H1 (cell line): ENCODE measurements around the gene FXYD3. TPM values are rescaled to one million over a fixed set of nuclear protein-coding genes. Genes with fewer than 3 reads are reported as not detected.

Experiments
- CTCF ChIA-PET: fragments of 300-600 bp; sonication (Branson Sonifier 250); formaldehyde crosslinking; loops from one replicate; lab custom pipeline; 2021; ENCODE audit not compliant: partially characterized antibody; lab: Charles Lee
- POLR2A ChIA-PET: fragments of 300-600 bp; sonication (Branson Sonifier 250); formaldehyde crosslinking; loops from one replicate; lab custom pipeline; 2021; ENCODE audit warnings: inconsistent platforms; ENCODE audit not compliant: partially characterized antibody; lab: Charles Lee
- DNase-seq, 2 experiments: peaks; one replicate each; pipeline versions ENCODE4 v3.0.0 to v3.0.0-alpha.2; 2010 to 2022; ENCODE audit warnings: low spot score in 2 of 2, low read depth in 1 of 2, mixed read lengths in 1 of 2
- FAIRE-seq: peaks from 2 replicates; lab custom pipeline; 2011; peaks lifted over from hg19 to GRCh38; lab: Jason Lieb, UNC
- H2AFZ ChIP-seq: 2 replicates; pipeline ENCODE4 v1.8.1; 2012; ENCODE audit warnings: low read length, inconsistent platforms
- H2AK5ac ChIP-seq: 2 replicates; pipeline ENCODE4 v1.6.1; 2013; ENCODE audit warnings: low read depth, low read length
- H2BK120ac ChIP-seq: replicated peaks from 2 replicates; pipeline ENCODE3; 2013; ENCODE audit warnings: low read depth, low read length, inconsistent platforms
- H2BK12ac ChIP-seq: 2 replicates; pipeline ENCODE4 v1.6.1; 2013; ENCODE audit warnings: low read depth, low read length
- H2BK15ac ChIP-seq: 2 replicates; pipeline ENCODE4 v1.6.1; 2013; ENCODE audit warnings: low read length
- H2BK20ac ChIP-seq: 2 replicates; pipeline ENCODE4 v1.6.1; 2013; ENCODE audit warnings: low read length
- H2BK5ac ChIP-seq: 2 replicates; pipeline ENCODE4 v1.6.1; 2013; ENCODE audit warnings: low read depth, low read length
- H3K14ac ChIP-seq: 2 replicates; pipeline ENCODE4 v1.6.1; 2013; ENCODE audit warnings: inconsistent platforms; ENCODE audit not compliant: insufficient read length
- H3K18ac ChIP-seq: 2 replicates; pipeline ENCODE4 v1.6.1; 2013; ENCODE audit warnings: low read length; ENCODE audit errors: extremely low read depth
- H3K23ac ChIP-seq: 2 replicates; pipeline ENCODE4 v1.6.1; 2013; ENCODE audit warnings: inconsistent platforms; ENCODE audit not compliant: insufficient read length
- H3K23me2 ChIP-seq: 2 replicates; pipeline ENCODE4 v1.6.1; 2013; ENCODE audit warnings: low read depth, low read length
- H3K27ac ChIP-seq: 2 replicates; pipeline ENCODE4 v1.6.1; 2011; ENCODE audit warnings: low read depth, low read length, inconsistent platforms
- H3K27me3 ChIP-seq, 4 experiments: replicated peaks in 1 of 4; 1 replicate in 1 of 4; 2 replicates in 3 of 4; pipeline versions ENCODE4 v1.6.1 to v1.8.1; 2011 to 2013; ENCODE audit warnings: low read length in 3 of 4, mild to moderate bottlenecking in 3 of 4, inconsistent platforms in 2 of 4, mixed read lengths in 2 of 4, moderate library complexity in 1 of 4; ENCODE audit not compliant: control insufficient read depth in 3 of 4, insufficient read depth in 3 of 4; ENCODE audit errors: extremely low read depth in 1 of 4
- H3K36me3 ChIP-seq, 4 experiments: 2 replicates each; pipeline versions ENCODE4 v1.6.1 to v1.8.1; 2011 to 2013; ENCODE audit warnings: mild to moderate bottlenecking in 4 of 4, low read length in 3 of 4, moderate library complexity in 2 of 4, control low read depth in 1 of 4, inconsistent platforms in 1 of 4; ENCODE audit not compliant: insufficient read depth in 4 of 4, control insufficient read depth in 2 of 4
- H3K4ac ChIP-seq: replicated peaks from 2 replicates; pipeline ENCODE3; 2013; ENCODE audit warnings: low read length, low read depth, mixed read lengths, inconsistent platforms; ENCODE audit not compliant: insufficient read length
- H3K4me1 ChIP-seq, 4 experiments: replicated peaks in 1 of 4; 1 replicate in 1 of 4; 2 replicates in 3 of 4; pipeline versions ENCODE4 v1.6.1 to v1.8.1; 2011 to 2013; ENCODE audit warnings: low read length in 3 of 4, inconsistent platforms in 2 of 4, mixed read lengths in 1 of 4; ENCODE audit not compliant: insufficient read depth in 4 of 4, control insufficient read depth in 3 of 4
- H3K4me2 ChIP-seq, 2 experiments: 2 replicates each; pipeline versions ENCODE4 v1.6.1 to v1.8.1; 2011 to 2013; ENCODE audit warnings: low read depth in 2 of 2, low read length in 2 of 2, control low read depth in 1 of 2, inconsistent platforms in 1 of 2, mild to moderate bottlenecking in 1 of 2; ENCODE audit not compliant: insufficient read depth in 1 of 2
- H3K4me3 ChIP-seq, 4 experiments: fragments of 200-600, 300-600 bp in 1 of 4; sonication (generic), shearing (Covaris generic), sonication (Bioruptor Twin) in 1 of 4; 2 replicates each; pipeline versions ENCODE4 v1.5.1 to v1.8.1; 2011 to 2016; ENCODE audit warnings: low read length in 4 of 4, low read depth in 3 of 4, control low read depth in 2 of 4, inconsistent platforms in 2 of 4, mild to moderate bottlenecking in 2 of 4, mixed read lengths in 1 of 4, moderate library complexity in 1 of 4; ENCODE audit not compliant: insufficient read depth in 2 of 4; ENCODE audit errors: extremely low read depth in 1 of 4
- H3K56ac ChIP-seq: replicated peaks from 2 replicates; pipeline ENCODE3; 2013; ENCODE audit warnings: low read depth, mild to moderate bottlenecking, mixed read lengths, low read length, inconsistent platforms; ENCODE audit not compliant: insufficient read length
- H3K79me1 ChIP-seq: 2 replicates; pipeline ENCODE4 v1.6.1; 2013; ENCODE audit warnings: low read depth, low read length, control low read depth
- H3K79me2 ChIP-seq, 2 experiments: 2 replicates each; pipeline versions ENCODE4 v1.6.1 to v1.8.1; 2012 to 2013; ENCODE audit warnings: low read length in 2 of 2, mild to moderate bottlenecking in 2 of 2, inconsistent platforms in 1 of 2; ENCODE audit not compliant: insufficient read depth in 2 of 2, control insufficient read depth in 1 of 2
- H3K9ac ChIP-seq, 4 experiments: replicated peaks in 1 of 4; 1 replicate in 1 of 4; 2 replicates in 3 of 4; pipeline versions ENCODE4 v1.6.1 to v1.8.1; 2011 to 2013; ENCODE audit warnings: low read depth in 3 of 4, low read length in 3 of 4, control low read depth in 2 of 4, mild to moderate bottlenecking in 2 of 4, moderate library complexity in 2 of 4, inconsistent platforms in 1 of 4; ENCODE audit errors: extremely low read depth in 1 of 4
- H3K9me3 ChIP-seq, 2 experiments: 2 replicates each; pipeline versions ENCODE4 v1.6.1 to v1.8.1; 2012 to 2013; ENCODE audit warnings: mild to moderate bottlenecking in 2 of 2, moderate library complexity in 2 of 2, control low read depth in 1 of 2, inconsistent platforms in 1 of 2, low read depth in 1 of 2, low read length in 1 of 2, mixed read lengths in 1 of 2; ENCODE audit not compliant: insufficient read depth in 2 of 2
- H4K20me1 ChIP-seq, 2 experiments: replicated peaks in 1 of 2; 2 replicates each; pipeline versions ENCODE3 to v1.8.1; 2011 to 2013; ENCODE audit warnings: inconsistent platforms in 2 of 2, low read length in 2 of 2, mild to moderate bottlenecking in 1 of 2; ENCODE audit not compliant: insufficient read depth in 2 of 2, control insufficient read depth in 1 of 2
- H4K5ac ChIP-seq: 2 replicates; pipeline ENCODE4 v1.6.1; 2013; ENCODE audit warnings: low read length, low read depth, mixed read lengths, inconsistent platforms; ENCODE audit not compliant: insufficient read length
- H4K8ac ChIP-seq: 2 replicates; pipeline ENCODE4 v1.8.0; 2013; ENCODE audit warnings: mild to moderate bottlenecking, moderate library complexity, low read length, inconsistent platforms; ENCODE audit not compliant: insufficient read depth; ENCODE audit errors: extremely low read depth
- H4K91ac ChIP-seq: replicated peaks from 2 replicates; pipeline ENCODE3; 2013; ENCODE audit warnings: low read length, mixed read lengths, inconsistent platforms; ENCODE audit not compliant: insufficient read length
- ASH2L ChIP-seq: fragments of 200-600, 300-600 bp; sonication (generic); IDR thresholded peaks from one replicate; pipeline ENCODE4 v1.7.1; 2017; ENCODE audit warnings: low read length
- ATF2 ChIP-seq: IDR thresholded peaks from 2 replicates; pipeline ENCODE4 v1.6.1; 2012; ENCODE audit warnings: low read length, inconsistent platforms
- BRCA1 ChIP-seq: IDR thresholded peaks from 2 replicates; pipeline ENCODE4 v1.6.1; 2012; ENCODE audit warnings: low read depth, low read length, improper control_type of control experiment
- EP300 ChIP-seq, 2 experiments: IDR thresholded peaks; 1 replicate in 1 of 2; 2 replicates in 1 of 2; pipeline ENCODE4 v1.6.1; 2011 to 2012; ENCODE audit warnings: low read depth in 2 of 2, low read length in 2 of 2, mild to moderate bottlenecking in 2 of 2, borderline replicate concordance in 1 of 2, inconsistent platforms in 1 of 2, moderate library complexity in 1 of 2
- EZH2 ChIP-seq: fragments of 200-600 bp; sonication (generic); IDR thresholded peaks from 2 replicates; pipeline ENCODE4 v1.7.1; 2012; ENCODE audit warnings: low read depth, mild to moderate bottlenecking, moderate library complexity, low read length, inconsistent platforms; ENCODE audit not compliant: severe bottlenecking
- FOSL1 ChIP-seq: IDR thresholded peaks from 2 replicates; pipeline ENCODE4 v1.6.1; 2011; ENCODE audit warnings: mild to moderate bottlenecking, low read depth, low read length, moderate library complexity; ENCODE audit not compliant: insufficient read depth
- KDM1A ChIP-seq: fragments of 200-600, 300-600 bp; sonication (generic); IDR thresholded peaks from 2 replicates; pipeline ENCODE4 v1.7.1; 2016; ENCODE audit warnings: mild to moderate bottlenecking, low read length, borderline replicate concordance
- NRF1 ChIP-seq: IDR thresholded peaks from 2 replicates; pipeline ENCODE4 v1.6.1; 2011; ENCODE audit warnings: mild to moderate bottlenecking, low read depth, low read length, improper control_type of control experiment
- PHF8 ChIP-seq: fragments of 200-600 bp; sonication (generic); conservative IDR thresholded peaks from 2 replicates; pipeline ENCODE4 v1.7.1; 2012; ENCODE audit warnings: low read depth, mild to moderate bottlenecking, inconsistent platforms, low read length, moderate library complexity
- POLR2A ChIP-seq, 2 experiments: IDR thresholded peaks; 1 replicate in 1 of 2; 2 replicates in 1 of 2; pipeline ENCODE4 v1.6.1; 2011; ENCODE audit warnings: low read depth in 2 of 2, low read length in 2 of 2, mild to moderate bottlenecking in 2 of 2; ENCODE audit errors: control extremely low read depth in 1 of 2
- TAF1 ChIP-seq: IDR thresholded peaks from 2 replicates; pipeline ENCODE4 v1.6.1; 2011; ENCODE audit warnings: mild to moderate bottlenecking, low read depth, low read length
- WGBS, 2 experiments: shearing (Covaris generic) in 1 of 2; methylation state at CpG; one replicate each; pipeline versions ENCODE4 v1.1.6 to v1.1.7; 2013 to 2015; ENCODE audit warnings: low lambda C conversion rate in 2 of 2, mixed read lengths in 2 of 2, inconsistent platforms in 1 of 2, low coverage in 1 of 2, missing lambda C conversion rate in 1 of 2; ENCODE audit not compliant: insufficient replicate concordance in 2 of 2, insufficient coverage in 1 of 2, insufficient read length in 1 of 2; ENCODE audit errors: extremely low coverage in 1 of 2, missing lambda C conversion rate in 1 of 2; 5-methylcytosine and 5-hydroxymethylcytosine counted together
- polyA plus RNA-seq, 7 experiments: library from polyadenylated mRNA; depleted of rRNA in 3 of 7; stranded (reverse) in 5 of 7; unstranded in 2 of 7; fragments of >200 nt in 5 of 7; fragments of 200-250 nt in 2 of 7; gene quantifications; 1 replicate in 5 of 7; 2 replicates in 1 of 7; 4 replicates in 1 of 7; pipeline versions ENCODE4 v1.2.1 to v1.2.3, GENCODE V29; 2011 to 2013; ENCODE audit warnings: missing spikeins in 2 of 7, mixed read lengths in 2 of 7
- total RNA-seq: library from RNA; stranded (reverse); fragmentation: NEBNext Ultra II Directional; extraction: Animal tissue kit (Norgen Biotek cat#: 25700); gene quantifications from 2 replicates; pipeline ENCODE4 v1.2.1, GENCODE V29; 2021

FXYD3 gene
- total and polyA plus RNA-seq, 2 of the 8 experiments (the other 6 are each of a cell fraction or from before 2014, with no cell fraction given) = 0.33 TPM; not detected in 1

GRCh38 chr19:35094656-35095055, 21.0 kb upstream of the FXYD3 start:
- Histone ChIP-seq H4K5ac (no peak overlapping the region), H3K4me3 (no peak overlapping the region), H3K27me3 (no peaks in the 10 kb centered on the region), H3K27ac (no peak overlapping the region), H2AFZ (no peak overlapping the region), H3K14ac (no peak overlapping the region), H2AK5ac (no peak overlapping the region), H3K56ac (no peak overlapping the region), H2BK20ac (no peak overlapping the region), H4K8ac (no peak overlapping the region), H2BK5ac (no peak overlapping the region), H3K4me1 (peaks cover 3 to 7% (median 6%) of the 10 kb centered on the region in 4 experiments; a peak in 6 of 7 replicates), H3K4ac (no peak overlapping the region), H3K79me1 (no peaks in the 10 kb centered on the region), H3K9me3 (no peaks in the 10 kb centered on the region), H4K20me1 (no peaks in the 10 kb centered on the region), H2BK12ac (no peak overlapping the region), H2BK120ac (no peak overlapping the region), H3K9ac (no peak overlapping the region), H3K18ac (no peak overlapping the region), H3K36me3 (no peaks in the 10 kb centered on the region), H3K4me2 (no peak overlapping the region), H3K79me2 (no peaks in the 10 kb centered on the region), H3K23me2 (peaks cover 5% of the 10 kb centered on the region; the same call in 1 of the 2 replicates), H4K91ac (no peak overlapping the region), H2BK15ac (no peak overlapping the region), H3K23ac (no peak overlapping the region)
- 97% methylated on average over 4 of the region's 4 CpGs; no CpG with 5 or more reads in 1 of the 2 experiments for WGBS, 2 experiments
- FAIRE-seq (no peak), DNase-seq (no peak)
- TF ChIP-seq POLR2A (IDR thresholded peaks at IDR 0.05; ENCODE audit: control extremely low read depth in 1 of 2, low read depth in 2 of 2, low read length in 2 of 2) (no peak), EZH2 (no peak), FOSL1 (no peak), PHF8 (no peak), NRF1 (no peak), BRCA1 (no peak), ATF2 (no peak), EP300 (IDR thresholded peaks at IDR 0.05; ENCODE audit: borderline replicate concordance in 1 of 2, low read depth in 2 of 2, low read length in 2 of 2) (no peak), TAF1 (no peak), ASH2L (no peak), KDM1A (no peak)
- ChIA-PET POLR2A (interaction anchor here (1.0 kb wide), 1 partner anchor 39 kb away, joined by 3 read pairs; no protein-coding TSS in a partner anchor), CTCF (interaction anchor here (5.1 kb wide), 1 partner anchor 41 kb away, joined by 30 read pairs; the partner anchor contains the start of gene LGI4)
